ENCODE data around the gene FRRS1. TPM values are rescaled to one million over a fixed set of nuclear protein-coding genes. Genes with fewer than 3 reads are reported as not detected.

FRRS1 gene
- total and polyA plus RNA-seq, 10 of the 15 experiments (the other 5 are each of a cell fraction or from before 2014, with no cell fraction given): 0.13 to 18.9 (median 8.0) TPM

GRCh38 chr1:99691175-99691574 lies 75.3 kb downstream of the FRRS1 start (continued):
- no peak for TF ChIP-seq CUX1 (IDR thresholded peaks at IDR 0.05; ENCODE audit: insufficient replicate concordance, low read depth, low read length)
- no peak for TF ChIP-seq RELB (IDR thresholded peaks at IDR 0.05; ENCODE audit: low read depth)
- TF ChIP-seq REST (IDR thresholded peaks at IDR 0.05; ENCODE audit: low read depth, low read length): no peak
